ENCODE measurements around the gene DLGAP1.

GRCh38 chr18:4108016-4108415, 347.1 kb downstream of the DLGAP1 start:
- TF ChIP-seq YY1 (IDR thresholded peaks at IDR 0.05; ENCODE audit: insufficient read depth, insufficient read length) (no peak), SUZ12 (IDR thresholded peaks at IDR 0.05; ENCODE audit: extremely low read depth, insufficient read depth, insufficient read length) (no peak), ZNF274 (IDR thresholded peaks at IDR 0.05; ENCODE audit: low read depth, low read length) (no peak)
